Measurements from ENCODE around the gene SUMF2. TPM values are rescaled to one million over a fixed set of nuclear protein-coding genes. Genes with fewer than 3 reads are reported as not detected.

Gene SUMF2
- total and polyA plus RNA-seq, 2 experiments from 2014 or later = 32.9 to 45.7 TPM

DNA sequence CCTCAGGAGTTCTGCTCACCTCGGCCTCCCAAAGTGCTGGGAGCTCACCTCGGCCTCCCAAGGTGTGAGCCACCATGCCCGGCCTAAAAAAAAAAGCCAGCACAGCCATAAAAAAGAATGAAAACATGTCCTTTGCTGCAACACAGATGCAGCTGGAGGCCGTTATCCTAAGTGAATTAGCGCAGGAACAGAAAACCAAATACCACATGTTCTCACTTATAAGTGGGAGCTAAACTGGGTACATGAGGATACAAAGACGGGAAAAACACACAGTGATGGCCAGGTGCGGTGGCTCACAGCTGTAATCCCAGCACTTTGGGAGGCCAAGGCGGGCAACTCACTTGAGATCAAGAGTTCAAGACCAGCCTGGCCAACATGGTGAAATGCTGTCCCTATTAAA, 33.7 kb upstream of the SUMF2 start:
- Mint-ChIP-seq H3K4me1 (peaks cover 10% of the 10 kb centered on the region), H3K27ac (no peak overlapping the region), H3K36me3 (ENCODE audit: low read depth) (peaks cover 75% of the 10 kb centered on the region), H3K9me3 (peaks cover 3% of the 10 kb centered on the region; the same call in 2 of the 3 replicates), H3K4me3 (no peak overlapping the region), H3K27me3 (ENCODE audit: insufficient read depth, low read depth, poor library complexity) (peaks cover under 1% of the 10 kb centered on the region)
- no peak for TF ChIP-seq JUNB (IDR thresholded peaks at IDR 0.05; ENCODE audit: unreplicated experiment)
- no peak for TF ChIP-seq STAT1 (IDR thresholded peaks at IDR 0.05; ENCODE audit: unreplicated experiment)
- TF ChIP-seq POLR2AphosphoS5 (IDR thresholded peaks at IDR 0.05; ENCODE audit: low read depth) = no peak
- TF ChIP-seq, protein P1, sequence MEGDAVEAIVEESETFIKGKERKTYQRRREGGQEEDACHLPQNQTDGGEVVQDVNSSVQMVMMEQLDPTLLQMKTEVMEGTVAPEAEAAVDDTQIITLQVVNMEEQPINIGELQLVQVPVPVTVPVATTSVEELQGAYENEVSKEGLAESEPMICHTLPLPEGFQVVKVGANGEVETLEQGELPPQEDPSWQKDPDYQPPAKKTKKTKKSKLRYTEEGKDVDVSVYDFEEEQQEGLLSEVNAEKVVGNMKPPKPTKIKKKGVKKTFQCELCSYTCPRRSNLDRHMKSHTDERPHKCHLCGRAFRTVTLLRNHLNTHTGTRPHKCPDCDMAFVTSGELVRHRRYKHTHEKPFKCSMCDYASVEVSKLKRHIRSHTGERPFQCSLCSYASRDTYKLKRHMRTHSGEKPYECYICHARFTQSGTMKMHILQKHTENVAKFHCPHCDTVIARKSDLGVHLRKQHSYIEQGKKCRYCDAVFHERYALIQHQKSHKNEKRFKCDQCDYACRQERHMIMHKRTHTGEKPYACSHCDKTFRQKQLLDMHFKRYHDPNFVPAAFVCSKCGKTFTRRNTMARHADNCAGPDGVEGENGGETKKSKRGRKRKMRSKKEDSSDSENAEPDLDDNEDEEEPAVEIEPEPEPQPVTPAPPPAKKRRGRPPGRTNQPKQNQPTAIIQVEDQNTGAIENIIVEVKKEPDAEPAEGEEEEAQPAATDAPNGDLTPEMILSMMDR (conservative IDR thresholded peaks at IDR 0.05; ENCODE audit: low read depth in 2 of 2) = no peak
- TF ChIP-seq ZNF331 (CRISPR knock-in tag; IDR thresholded peaks at IDR 0.05; ENCODE audit: low read depth) = no peak
- TF ChIP-seq, protein P2, sequence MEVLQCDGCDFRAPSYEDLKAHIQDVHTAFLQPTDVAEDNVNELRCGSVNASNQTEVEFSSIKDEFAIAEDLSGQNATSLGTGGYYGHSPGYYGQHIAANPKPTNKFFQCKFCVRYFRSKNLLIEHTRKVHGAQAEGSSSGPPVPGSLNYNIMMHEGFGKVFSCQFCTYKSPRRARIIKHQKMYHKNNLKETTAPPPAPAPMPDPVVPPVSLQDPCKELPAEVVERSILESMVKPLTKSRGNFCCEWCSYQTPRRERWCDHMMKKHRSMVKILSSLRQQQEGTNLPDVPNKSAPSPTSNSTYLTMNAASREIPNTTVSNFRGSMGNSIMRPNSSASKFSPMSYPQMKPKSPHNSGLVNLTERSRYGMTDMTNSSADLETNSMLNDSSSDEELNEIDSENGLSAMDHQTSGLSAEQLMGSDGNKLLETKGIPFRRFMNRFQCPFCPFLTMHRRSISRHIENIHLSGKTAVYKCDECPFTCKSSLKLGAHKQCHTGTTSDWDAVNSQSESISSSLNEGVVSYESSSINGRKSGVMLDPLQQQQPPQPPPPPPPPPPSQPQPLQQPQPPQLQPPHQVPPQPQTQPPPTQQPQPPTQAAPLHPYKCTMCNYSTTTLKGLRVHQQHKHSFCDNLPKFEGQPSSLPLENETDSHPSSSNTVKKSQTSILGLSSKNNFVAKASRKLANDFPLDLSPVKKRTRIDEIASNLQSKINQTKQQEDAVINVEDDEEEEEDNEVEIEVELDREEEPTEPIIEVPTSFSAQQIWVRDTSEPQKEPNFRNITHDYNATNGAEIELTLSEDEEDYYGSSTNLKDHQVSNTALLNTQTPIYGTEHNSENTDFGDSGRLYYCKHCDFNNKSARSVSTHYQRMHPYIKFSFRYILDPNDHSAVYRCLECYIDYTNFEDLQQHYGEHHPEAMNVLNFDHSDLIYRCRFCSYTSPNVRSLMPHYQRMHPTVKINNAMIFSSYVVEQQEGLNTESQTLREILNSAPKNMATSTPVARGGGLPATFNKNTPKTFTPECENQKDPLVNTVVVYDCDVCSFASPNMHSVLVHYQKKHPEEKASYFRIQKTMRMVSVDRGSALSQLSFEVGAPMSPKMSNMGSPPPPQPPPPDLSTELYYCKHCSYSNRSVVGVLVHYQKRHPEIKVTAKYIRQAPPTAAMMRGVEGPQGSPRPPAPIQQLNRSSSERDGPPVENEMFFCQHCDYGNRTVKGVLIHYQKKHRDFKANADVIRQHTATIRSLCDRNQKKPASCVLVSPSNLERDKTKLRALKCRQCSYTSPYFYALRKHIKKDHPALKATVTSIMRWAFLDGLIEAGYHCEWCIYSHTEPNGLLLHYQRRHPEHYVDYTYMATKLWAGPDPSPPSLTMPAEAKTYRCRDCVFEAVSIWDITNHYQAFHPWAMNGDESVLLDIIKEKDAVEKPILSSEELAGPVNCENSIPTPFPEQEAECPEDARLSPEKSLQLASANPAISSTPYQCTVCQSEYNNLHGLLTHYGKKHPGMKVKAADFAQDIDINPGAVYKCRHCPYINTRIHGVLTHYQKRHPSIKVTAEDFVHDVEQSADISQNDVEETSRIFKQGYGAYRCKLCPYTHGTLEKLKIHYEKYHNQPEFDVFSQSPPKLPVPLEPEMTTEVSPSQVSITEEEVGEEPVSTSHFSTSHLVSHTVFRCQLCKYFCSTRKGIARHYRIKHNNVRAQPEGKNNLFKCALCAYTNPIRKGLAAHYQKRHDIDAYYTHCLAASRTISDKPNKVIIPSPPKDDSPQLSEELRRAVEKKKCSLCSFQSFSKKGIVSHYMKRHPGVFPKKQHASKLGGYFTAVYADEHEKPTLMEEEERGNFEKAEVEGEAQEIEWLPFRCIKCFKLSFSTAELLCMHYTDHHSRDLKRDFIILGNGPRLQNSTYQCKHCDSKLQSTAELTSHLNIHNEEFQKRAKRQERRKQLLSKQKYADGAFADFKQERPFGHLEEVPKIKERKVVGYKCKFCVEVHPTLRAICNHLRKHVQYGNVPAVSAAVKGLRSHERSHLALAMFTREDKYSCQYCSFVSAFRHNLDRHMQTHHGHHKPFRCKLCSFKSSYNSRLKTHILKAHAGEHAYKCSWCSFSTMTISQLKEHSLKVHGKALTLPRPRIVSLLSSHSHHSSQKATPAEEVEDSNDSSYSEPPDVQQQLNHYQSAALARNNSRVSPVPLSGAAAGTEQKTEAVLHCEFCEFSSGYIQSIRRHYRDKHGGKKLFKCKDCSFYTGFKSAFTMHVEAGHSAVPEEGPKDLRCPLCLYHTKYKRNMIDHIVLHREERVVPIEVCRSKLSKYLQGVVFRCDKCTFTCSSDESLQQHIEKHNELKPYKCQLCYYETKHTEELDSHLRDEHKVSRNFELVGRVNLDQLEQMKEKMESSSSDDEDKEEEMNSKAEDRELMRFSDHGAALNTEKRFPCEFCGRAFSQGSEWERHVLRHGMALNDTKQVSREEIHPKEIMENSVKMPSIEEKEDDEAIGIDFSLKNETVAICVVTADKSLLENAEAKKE (CRISPR knock-in tag; IDR thresholded peaks at IDR 0.05) = no peak
- TF ChIP-seq, protein P3, sequence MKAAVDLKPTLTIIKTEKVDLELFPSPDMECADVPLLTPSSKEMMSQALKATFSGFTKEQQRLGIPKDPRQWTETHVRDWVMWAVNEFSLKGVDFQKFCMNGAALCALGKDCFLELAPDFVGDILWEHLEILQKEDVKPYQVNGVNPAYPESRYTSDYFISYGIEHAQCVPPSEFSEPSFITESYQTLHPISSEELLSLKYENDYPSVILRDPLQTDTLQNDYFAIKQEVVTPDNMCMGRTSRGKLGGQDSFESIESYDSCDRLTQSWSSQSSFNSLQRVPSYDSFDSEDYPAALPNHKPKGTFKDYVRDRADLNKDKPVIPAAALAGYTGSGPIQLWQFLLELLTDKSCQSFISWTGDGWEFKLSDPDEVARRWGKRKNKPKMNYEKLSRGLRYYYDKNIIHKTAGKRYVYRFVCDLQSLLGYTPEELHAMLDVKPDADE (IDR thresholded peaks at IDR 0.05) = no peak
- TF ChIP-seq, protein P4, sequence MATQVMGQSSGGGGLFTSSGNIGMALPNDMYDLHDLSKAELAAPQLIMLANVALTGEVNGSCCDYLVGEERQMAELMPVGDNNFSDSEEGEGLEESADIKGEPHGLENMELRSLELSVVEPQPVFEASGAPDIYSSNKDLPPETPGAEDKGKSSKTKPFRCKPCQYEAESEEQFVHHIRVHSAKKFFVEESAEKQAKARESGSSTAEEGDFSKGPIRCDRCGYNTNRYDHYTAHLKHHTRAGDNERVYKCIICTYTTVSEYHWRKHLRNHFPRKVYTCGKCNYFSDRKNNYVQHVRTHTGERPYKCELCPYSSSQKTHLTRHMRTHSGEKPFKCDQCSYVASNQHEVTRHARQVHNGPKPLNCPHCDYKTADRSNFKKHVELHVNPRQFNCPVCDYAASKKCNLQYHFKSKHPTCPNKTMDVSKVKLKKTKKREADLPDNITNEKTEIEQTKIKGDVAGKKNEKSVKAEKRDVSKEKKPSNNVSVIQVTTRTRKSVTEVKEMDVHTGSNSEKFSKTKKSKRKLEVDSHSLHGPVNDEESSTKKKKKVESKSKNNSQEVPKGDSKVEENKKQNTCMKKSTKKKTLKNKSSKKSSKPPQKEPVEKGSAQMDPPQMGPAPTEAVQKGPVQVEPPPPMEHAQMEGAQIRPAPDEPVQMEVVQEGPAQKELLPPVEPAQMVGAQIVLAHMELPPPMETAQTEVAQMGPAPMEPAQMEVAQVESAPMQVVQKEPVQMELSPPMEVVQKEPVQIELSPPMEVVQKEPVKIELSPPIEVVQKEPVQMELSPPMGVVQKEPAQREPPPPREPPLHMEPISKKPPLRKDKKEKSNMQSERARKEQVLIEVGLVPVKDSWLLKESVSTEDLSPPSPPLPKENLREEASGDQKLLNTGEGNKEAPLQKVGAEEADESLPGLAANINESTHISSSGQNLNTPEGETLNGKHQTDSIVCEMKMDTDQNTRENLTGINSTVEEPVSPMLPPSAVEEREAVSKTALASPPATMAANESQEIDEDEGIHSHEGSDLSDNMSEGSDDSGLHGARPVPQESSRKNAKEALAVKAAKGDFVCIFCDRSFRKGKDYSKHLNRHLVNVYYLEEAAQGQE (IDR thresholded peaks at IDR 0.05; ENCODE audit: unreplicated experiment) = no peak
- no peak for TF ChIP-seq CREB1 (CRISPR knock-in tag; IDR thresholded peaks at IDR 0.05; ENCODE audit: low read depth)
- no peak for TF ChIP-seq EZH2phosphoT487 (IDR thresholded peaks at IDR 0.05; ENCODE audit: unreplicated experiment)
- no peak for TF ChIP-seq NANOG (IDR thresholded peaks at IDR 0.05; ENCODE audit: borderline replicate concordance)
- TF ChIP-seq ZNF114 (CRISPR knock-in tag; IDR thresholded peaks at IDR 0.05) = no peak
- TF ChIP-seq EZH2 (IDR thresholded peaks at IDR 0.05; ENCODE audit: low read depth, unreplicated experiment) = no peak
- Histone ChIP-seq H3K4me3 (no peak overlapping the region), H4K20me1 (replicated peaks; ENCODE audit: insufficient read depth) (peaks cover 8% of the 10 kb centered on the region; the same call in 1 of the 2 replicates), H2AFZ (no peak overlapping the region), H3K79me2 (replicated peaks; ENCODE audit: insufficient read depth) (peaks cover 65% of the 10 kb centered on the region), H3F3A (replicated peaks; ENCODE audit: low read depth) (no peaks in the 10 kb centered on the region), H3K27ac (ENCODE audit: low read depth) (no peak overlapping the region), H3K4me1 (ENCODE audit: insufficient read depth) (peaks cover 13% of the 10 kb centered on the region), H3K36me3 (ENCODE audit: insufficient read depth) (peaks cover 8% of the 10 kb centered on the region; the same call in 1 of the 2 replicates), H3K4me2 (no peak overlapping the region), H3K27me3 (ENCODE audit: insufficient read depth) (no peaks in the 10 kb centered on the region), H3K9me2 (ENCODE audit: insufficient read depth) (no peaks in the 10 kb centered on the region)
- DNase-seq (ENCODE audit: low spot score) (no peak), ATAC-seq (no peak)

All from GM23338 (cell line).